22Rv1 (cell line): Measurements from ENCODE around the gene SORBS1.

Experiments used
- CTCF ChIP-seq: fragments of 450-650 bp; IDR thresholded peaks from 2 replicates; pipeline ENCODE4 v1.5.1; 2017; ENCODE audit warnings: mild to moderate bottlenecking
- ZFX ChIP-seq: fragments of 450-650 bp; IDR thresholded peaks from 2 replicates; pipeline ENCODE4 v1.6.1; 2017; ENCODE audit warnings: antibody characterized with exemption, borderline replicate concordance

GRCh38 chr10:95454356-95454755 is 106.8 kb downstream of the SORBS1 start:
- TF ChIP-seq CTCF, result no peak
- TF ChIP-seq ZFX, result no peak
